ENCODE results near the gene SRGAP1.

Gene SRGAP1

DNA sequence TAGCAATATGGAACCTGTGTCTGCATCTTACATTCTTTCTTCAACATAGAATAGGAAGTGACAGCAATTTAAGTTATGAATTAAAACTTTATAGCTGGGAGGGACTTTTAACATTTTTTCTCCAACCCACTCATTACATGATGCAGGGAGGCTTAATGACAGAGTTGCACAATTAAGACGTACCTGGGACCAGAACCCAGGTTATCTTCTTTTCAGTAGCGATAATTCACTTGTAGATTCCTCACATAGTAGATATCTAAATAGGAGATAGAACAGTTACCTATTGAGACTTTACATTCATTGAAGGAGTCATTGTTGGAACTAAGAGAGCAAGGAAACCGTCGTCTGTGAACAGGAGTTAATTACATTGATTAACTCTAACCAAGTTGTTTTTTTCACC is 5.1 kb downstream of the SRGAP1 start:
- TF ChIP-seq FOXP2 (optimal IDR thresholded peaks at IDR 0.05; ENCODE audit: borderline replicate concordance, extremely low read depth, extremely low read length, insufficient read depth) (no peak), TAF1 (IDR thresholded peaks at IDR 0.05; ENCODE audit: borderline replicate concordance, insufficient read depth, low read length) (no peak), SIN3A (IDR thresholded peaks at IDR 0.05; ENCODE audit: borderline replicate concordance, insufficient read depth, low read length) (no peak), POLR2AphosphoS5 (IDR thresholded peaks at IDR 0.05; ENCODE audit: low read depth, low read length) (no peak)
- TF ChIP-seq, protein P1, sequence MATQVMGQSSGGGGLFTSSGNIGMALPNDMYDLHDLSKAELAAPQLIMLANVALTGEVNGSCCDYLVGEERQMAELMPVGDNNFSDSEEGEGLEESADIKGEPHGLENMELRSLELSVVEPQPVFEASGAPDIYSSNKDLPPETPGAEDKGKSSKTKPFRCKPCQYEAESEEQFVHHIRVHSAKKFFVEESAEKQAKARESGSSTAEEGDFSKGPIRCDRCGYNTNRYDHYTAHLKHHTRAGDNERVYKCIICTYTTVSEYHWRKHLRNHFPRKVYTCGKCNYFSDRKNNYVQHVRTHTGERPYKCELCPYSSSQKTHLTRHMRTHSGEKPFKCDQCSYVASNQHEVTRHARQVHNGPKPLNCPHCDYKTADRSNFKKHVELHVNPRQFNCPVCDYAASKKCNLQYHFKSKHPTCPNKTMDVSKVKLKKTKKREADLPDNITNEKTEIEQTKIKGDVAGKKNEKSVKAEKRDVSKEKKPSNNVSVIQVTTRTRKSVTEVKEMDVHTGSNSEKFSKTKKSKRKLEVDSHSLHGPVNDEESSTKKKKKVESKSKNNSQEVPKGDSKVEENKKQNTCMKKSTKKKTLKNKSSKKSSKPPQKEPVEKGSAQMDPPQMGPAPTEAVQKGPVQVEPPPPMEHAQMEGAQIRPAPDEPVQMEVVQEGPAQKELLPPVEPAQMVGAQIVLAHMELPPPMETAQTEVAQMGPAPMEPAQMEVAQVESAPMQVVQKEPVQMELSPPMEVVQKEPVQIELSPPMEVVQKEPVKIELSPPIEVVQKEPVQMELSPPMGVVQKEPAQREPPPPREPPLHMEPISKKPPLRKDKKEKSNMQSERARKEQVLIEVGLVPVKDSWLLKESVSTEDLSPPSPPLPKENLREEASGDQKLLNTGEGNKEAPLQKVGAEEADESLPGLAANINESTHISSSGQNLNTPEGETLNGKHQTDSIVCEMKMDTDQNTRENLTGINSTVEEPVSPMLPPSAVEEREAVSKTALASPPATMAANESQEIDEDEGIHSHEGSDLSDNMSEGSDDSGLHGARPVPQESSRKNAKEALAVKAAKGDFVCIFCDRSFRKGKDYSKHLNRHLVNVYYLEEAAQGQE (IDR thresholded peaks at IDR 0.05; ENCODE audit: insufficient read depth in 1 of 2, low read depth in 2 of 2, low read length in 2 of 2): no peak

DNA sequence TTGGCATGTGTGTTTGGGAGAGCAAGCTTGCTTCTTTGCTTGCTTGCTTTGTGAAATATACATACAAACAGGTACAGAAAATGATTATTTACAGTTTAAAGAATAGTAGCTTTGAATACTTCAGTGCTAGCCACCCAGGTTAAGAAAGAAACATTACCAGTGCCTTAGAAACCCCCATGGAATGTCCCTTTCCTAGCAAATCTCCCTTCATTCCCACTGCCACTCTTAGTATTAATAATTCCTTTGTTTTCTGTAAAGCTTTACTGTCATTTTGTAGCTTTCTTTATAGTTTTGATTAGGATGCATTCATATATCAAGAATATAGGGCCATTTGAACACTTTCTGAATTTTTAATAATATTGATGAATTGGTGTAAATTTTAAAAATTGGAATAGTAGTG is 9.5 kb downstream of the SRGAP1 start:
- no peak for TF ChIP-seq SIN3A (IDR thresholded peaks at IDR 0.05; ENCODE audit: borderline replicate concordance, insufficient read depth, low read length)
- no peak for TF ChIP-seq POLR2AphosphoS5 (IDR thresholded peaks at IDR 0.05; ENCODE audit: low read depth, low read length)
- no peak for TF ChIP-seq FOXP2 (optimal IDR thresholded peaks at IDR 0.05; ENCODE audit: borderline replicate concordance, extremely low read depth, extremely low read length, insufficient read depth)
- TF ChIP-seq, protein P1 (IDR thresholded peaks at IDR 0.05; ENCODE audit: insufficient read depth in 1 of 2, low read depth in 2 of 2, low read length in 2 of 2): no peak
- TF ChIP-seq TAF1 (IDR thresholded peaks at IDR 0.05; ENCODE audit: borderline replicate concordance, insufficient read depth, low read length): no peak

DNA sequence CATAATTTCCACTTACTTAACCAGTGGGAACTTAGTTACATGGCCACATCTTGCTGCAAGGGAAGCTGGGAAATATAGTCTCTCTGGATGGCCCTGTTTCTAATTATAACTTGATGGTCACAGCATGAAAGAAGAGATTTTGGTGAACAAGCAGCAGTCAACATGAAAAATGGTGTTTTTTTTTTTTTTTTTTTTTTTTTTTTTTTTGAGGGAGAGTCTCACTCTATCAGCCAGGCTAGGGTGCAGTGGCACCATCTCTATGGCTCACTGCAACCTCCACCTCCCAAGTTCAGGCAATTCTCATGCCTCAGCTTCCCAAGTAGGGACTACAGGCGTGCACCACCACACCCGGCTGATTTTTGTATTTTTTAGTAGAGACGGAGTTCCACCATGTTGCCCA is 10.8 kb downstream of the SRGAP1 start:
- TF ChIP-seq SIN3A (IDR thresholded peaks at IDR 0.05; ENCODE audit: borderline replicate concordance, insufficient read depth, low read length) (no peak), FOXP2 (optimal IDR thresholded peaks at IDR 0.05; ENCODE audit: borderline replicate concordance, extremely low read depth, extremely low read length, insufficient read depth) (no peak), POLR2AphosphoS5 (IDR thresholded peaks at IDR 0.05; ENCODE audit: low read depth, low read length) (no peak), TAF1 (IDR thresholded peaks at IDR 0.05; ENCODE audit: borderline replicate concordance, insufficient read depth, low read length) (no peak)
- TF ChIP-seq, protein P1 (IDR thresholded peaks at IDR 0.05; ENCODE audit: insufficient read depth in 1 of 2, low read depth in 2 of 2, low read length in 2 of 2): no peak

DNA sequence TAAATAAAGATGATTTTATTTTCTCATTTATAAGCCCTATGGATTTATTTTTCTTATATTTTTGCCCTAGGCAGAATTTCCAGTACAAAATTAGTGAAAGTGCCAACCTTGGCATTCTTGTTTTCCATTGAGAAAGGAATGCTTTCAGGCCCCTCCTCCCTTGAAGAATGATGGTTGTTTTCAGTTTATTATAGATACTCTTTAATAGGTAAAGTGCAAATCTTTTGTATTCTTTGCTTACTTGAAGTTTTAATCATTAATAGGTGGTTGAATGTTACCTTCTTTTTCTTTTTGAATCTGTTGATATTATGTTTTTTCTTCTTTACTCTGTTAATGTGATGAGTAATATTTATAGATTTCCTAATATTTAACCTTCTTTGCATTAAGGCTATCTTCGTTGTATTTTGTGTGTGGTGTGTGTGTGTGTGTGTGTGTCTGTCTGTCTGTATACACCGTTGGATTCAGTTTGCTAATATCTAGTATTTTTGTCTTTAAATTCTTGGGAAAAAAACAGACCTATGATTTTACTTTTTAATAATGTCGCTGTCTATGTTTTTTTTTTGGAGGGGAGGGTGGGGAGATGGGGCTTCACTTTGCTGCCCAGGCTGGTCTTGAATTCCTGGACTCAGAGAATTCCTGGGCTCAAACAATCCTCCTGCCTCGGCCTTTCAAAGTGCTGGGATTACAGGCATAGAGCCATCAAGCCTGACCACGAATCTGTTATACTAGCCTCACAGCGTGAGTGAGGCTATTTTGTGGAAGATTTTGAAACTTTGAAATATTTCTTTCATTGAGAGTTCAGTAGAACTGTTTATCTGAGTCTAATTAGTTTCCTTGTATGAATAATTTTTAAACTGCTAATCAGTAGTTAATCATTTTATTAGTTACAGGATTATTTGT is 13.5 kb downstream of the SRGAP1 start:
- TF ChIP-seq TAF1 (IDR thresholded peaks at IDR 0.05; ENCODE audit: borderline replicate concordance, insufficient read depth, low read length) (no peak), POLR2AphosphoS5 (IDR thresholded peaks at IDR 0.05; ENCODE audit: low read depth, low read length) (no peak), SIN3A (IDR thresholded peaks at IDR 0.05; ENCODE audit: borderline replicate concordance, insufficient read depth, low read length) (no peak), FOXP2 (optimal IDR thresholded peaks at IDR 0.05; ENCODE audit: borderline replicate concordance, extremely low read depth, extremely low read length, insufficient read depth) (no peak)
- TF ChIP-seq, protein P1 (IDR thresholded peaks at IDR 0.05; ENCODE audit: insufficient read depth in 1 of 2, low read depth in 2 of 2, low read length in 2 of 2): no peak

Measured in PFSK-1 (cell line).